Erythroblast (primary cell): ENCODE measurements around the gene GNAL.

ENCODE experiments used
- DNase-seq, 2 experiments: peaks; one replicate each; lab custom pipeline; 2025; lab: John Stamatoyannopoulos, UW
- GATA1 ChIP-seq: IDR thresholded peaks from 2 replicates; pipeline ENCODE4 v1.6.1; 2011; ENCODE audit warnings: low read depth, mild to moderate bottlenecking, control low read depth, low read length, moderate library complexity
- POLR2A ChIP-seq: IDR thresholded peaks from 2 replicates; pipeline ENCODE4 v1.6.1; 2011; ENCODE audit warnings: mild to moderate bottlenecking, low read length

GNAL gene

GRCh38 chr18:11802586-11802985 lies 113.5 kb downstream of the GNAL start:
- TF ChIP-seq GATA1 (no peak), POLR2A (no peak)

DNA sequence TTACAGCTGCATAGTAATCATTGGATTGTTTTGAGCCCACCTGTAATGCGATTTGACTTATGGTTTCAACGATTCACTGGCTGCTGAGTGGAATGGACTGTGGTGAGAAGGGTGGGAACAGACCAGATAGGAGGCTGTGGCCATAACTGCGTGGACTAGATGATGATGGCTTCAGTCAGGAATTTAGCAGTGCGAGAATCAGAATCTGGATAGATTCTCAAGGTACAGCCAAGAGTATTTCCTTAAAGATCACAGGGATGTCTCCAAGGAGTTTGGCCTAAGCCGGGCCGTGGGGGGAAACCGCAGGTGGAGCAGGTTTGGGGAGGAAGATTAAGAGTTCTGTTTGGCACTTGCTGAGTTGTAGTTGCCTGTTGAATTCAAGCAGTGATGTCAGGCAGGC lies 118.2 kb downstream of the GNAL start:
- TF ChIP-seq POLR2A (no peak), GATA1 (no peak)
- no peak for DNase-seq

More at GRCh38 chr18:11802586-11802985, 113.5 kb downstream of the GNAL start:
- no peak for DNase-seq

- no peak for TF ChIP-seq POLR2A
- no peak for TF ChIP-seq GATA1
- DNase-seq = no peak
These were observed 119.2 kb downstream of the GNAL start for GRCh38 chr18:11808001-11808855.

GRCh38 chr18:11809895-11810294 lies 120.8 kb downstream of the GNAL start:
- TF ChIP-seq GATA1 (no peak), POLR2A (no peak)
- DNase-seq = no peak

- no peak for TF ChIP-seq POLR2A
- TF ChIP-seq GATA1 = no peak
- DNase-seq = no peak
These were observed 121.3 kb downstream of the GNAL start for GRCh38 chr18:11810379-11810778.

GRCh38 chr18:11811009-11811408 lies 121.9 kb downstream of the GNAL start:
- no peak for DNase-seq

GRCh38 chr18:11817229-11817628 lies 128.2 kb downstream of the GNAL start:
- TF ChIP-seq POLR2A (no peak), GATA1 (no peak)
- no peak for DNase-seq

More at GRCh38 chr18:11811009-11811408, 121.9 kb downstream of the GNAL start:
- no peak for TF ChIP-seq POLR2A

DNA sequence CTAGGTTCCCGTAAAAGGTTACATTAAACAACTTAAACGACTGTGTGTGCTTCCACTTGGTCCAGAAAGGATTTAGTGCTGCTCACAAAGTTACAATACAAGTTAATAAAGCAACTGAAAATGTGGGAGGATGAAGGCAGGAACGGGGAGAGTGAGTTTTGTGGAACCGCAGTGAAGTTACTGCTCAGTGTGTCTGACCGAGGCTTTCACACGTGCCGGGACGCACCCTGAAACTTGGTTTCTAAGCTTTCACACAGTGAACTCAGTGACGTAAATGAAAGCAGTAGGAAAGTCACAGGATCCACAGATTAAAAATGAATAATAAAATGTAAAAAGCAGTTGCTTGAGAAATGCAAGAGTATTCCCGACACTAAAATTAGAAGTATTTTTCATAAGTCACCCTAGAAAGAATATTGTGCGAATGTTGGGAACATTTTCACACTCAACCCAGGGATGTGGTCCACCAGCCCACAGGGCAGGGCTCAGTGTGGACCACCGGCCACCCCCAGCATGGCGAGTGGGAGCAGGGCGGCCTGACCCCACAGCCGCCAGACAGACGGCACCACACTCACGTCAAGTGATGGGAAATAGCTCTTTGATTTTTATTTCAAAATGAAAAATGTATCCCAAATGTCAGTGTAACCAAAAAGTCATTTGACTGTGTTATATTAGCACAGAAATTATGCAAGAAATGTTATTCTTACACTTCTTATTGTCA lies 129.6 kb downstream of the GNAL start:
- DNase-seq = no peak

DNA sequence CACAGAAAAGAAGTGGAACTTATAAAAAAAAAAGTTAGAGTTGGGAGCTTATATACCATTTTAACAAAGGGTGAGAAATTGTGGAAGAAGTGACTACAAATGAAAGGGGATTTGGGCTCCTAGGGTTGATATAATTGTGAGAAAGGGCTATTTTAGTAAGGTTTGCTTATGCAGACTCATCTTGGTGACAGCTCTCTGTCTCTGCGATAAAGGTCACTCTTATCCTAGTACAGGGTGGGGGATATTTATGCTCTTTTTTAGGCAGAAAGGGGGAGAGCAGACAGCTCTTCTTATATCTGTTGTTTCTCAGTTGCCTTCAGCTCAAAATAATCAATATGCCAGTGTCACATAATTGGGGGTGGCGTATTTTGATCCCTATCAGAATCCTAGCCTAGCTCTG lies 130.9 kb downstream of the GNAL start:
- TF ChIP-seq GATA1 (no peak), POLR2A (no peak)
- DNase-seq = no peak

More for the DNA sequence above, 129.6 kb downstream of the GNAL start:
- TF ChIP-seq POLR2A (no peak), GATA1 (no peak)

DNA sequence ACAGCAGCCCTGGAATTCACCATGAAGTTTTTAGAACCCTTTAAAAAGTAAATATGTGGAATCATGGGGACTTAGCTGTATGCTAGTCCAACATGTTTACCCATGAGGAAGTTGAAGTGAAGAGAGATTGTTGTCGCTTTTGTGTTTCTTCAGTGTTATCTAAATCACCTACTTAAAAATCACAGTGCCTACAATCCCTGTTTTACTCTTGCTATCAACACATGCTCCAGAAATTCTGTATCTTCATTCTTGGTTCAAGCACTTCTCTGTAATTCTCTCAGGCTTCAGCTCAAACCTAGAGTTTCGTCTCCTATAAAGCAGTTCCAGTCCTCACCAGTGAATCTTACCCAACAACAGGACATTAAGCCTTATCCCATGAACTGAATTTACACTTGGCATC lies 131.6 kb downstream of the GNAL start:
- TF ChIP-seq GATA1 (no peak), POLR2A (no peak)
- no peak for DNase-seq

GRCh38 chr18:11821208-11821607 lies 132.1 kb downstream of the GNAL start:
- no peak for TF ChIP-seq POLR2A
- TF ChIP-seq GATA1 = no peak
- DNase-seq = no peak

DNA sequence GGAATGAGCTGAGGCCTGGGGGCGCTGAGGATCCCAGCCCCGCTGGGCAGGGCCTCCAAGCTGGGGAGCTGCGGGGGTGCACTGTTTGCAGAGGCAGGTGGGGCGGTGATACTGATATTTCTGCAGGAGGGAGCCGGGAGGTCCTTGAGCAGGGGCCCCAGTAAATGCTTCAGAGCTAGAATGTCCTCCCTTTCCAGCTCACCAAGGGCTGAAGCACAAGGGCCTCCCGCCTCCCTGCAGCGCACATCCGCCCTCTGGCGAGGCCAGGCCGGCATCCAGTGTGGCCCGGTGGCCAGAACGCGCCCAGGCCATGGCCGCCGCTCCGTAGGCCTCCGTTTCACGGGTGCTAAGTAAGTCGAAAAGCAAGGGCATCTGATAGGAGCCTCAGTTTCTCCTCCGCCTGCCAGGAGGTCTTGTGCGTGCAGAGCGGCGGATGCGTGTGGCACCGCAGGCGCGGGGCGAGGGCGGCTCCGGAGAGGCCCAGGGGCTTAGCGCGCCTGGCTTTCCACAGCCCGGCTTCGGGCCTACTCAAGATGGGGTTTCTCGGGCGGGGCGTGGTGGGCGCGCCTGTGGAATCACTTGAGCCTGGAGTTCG lies 132.7 kb downstream of the GNAL start:
- TF ChIP-seq POLR2A (no peak), GATA1 (no peak)
- no peak for DNase-seq

DNA sequence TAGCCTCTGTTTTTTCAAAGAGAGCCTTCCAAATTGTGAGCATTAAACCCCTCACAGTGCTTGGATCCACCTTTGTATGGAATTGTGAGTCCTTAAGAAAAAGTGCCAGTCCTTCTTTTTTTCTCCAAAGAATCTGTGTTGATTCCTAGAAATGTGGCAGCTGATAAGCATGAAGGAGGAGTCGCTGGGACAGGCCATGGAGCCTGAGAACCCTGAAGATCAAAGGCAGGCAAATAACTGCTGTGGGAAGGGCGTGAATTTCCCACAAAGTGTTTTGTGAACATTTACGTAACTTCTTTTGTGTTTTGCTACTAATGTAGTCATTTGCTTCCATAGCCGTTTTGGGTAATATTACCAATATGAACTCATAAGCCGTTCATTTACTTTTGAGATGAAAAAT lies 134.5 kb downstream of the GNAL start:
- no peak for TF ChIP-seq GATA1
- no peak for TF ChIP-seq POLR2A
- no peak for DNase-seq

GRCh38 chr18:11826836-11827235 lies 137.8 kb downstream of the GNAL start:
- DNase-seq = peak; percentile 23 to 36
- TF ChIP-seq POLR2A (no peak), GATA1 (no peak)
